OCI-LY7 (cell line): ENCODE results near the gene SNTB2.

Experiments
- EZH2phosphoT487 ChIP-seq: fragments of 200-600 bp; sonication (generic); IDR thresholded peaks from 2 replicates; pipeline ENCODE4 v1.6.1; 2018; ENCODE audit warnings: low read depth, borderline replicate concordance, mild to moderate bottlenecking, mixed run types, antibody characterized with exemption, low read length, moderate library complexity, mixed read lengths
- TF ChIP-seq, protein P1 (sequence below): fragments of 200-600 bp; sonication (generic); conservative IDR thresholded peaks from 2 replicates; pipeline ENCODE4 v1.5.1; 2014; ENCODE audit warnings: mild to moderate bottlenecking, antibody characterized with exemption, low read length, moderate library complexity, mixed read lengths

DNA sequence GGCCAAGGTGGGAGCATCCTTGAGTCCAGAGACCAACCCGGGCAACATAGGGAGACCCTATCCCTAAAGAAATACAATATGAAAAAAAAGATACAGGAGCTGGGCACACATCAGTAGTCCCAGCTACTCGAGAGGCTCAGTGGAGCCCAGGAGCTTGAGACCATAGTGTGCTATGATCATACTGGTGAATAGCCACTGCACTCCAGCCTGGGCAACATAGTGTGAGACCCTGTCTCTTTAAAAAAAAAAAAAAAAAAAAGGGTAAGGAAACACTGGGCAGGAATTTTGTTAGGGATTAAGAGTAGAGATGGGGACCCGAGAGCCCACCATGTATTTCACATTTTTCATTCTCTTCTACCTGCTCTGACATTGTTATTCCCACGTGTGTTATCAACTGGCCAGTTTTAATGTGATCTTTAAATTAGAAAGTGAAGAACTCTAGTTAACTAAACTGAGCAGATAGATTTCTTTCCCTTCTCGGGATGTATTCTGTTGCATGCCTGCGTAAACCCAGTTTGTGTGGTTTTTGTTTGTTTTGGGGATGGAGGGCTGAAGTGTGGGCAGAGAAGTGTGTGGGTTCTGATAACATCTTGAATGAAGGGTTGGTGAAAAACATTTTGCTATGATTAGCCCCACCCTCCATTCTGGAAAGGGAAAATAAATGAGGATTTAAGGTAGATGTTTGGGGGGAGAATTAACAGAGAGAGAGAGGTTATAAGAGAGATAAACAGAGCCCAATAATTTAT lies 17.2 kb upstream of the SNTB2 start:
- TF ChIP-seq, protein P1, sequence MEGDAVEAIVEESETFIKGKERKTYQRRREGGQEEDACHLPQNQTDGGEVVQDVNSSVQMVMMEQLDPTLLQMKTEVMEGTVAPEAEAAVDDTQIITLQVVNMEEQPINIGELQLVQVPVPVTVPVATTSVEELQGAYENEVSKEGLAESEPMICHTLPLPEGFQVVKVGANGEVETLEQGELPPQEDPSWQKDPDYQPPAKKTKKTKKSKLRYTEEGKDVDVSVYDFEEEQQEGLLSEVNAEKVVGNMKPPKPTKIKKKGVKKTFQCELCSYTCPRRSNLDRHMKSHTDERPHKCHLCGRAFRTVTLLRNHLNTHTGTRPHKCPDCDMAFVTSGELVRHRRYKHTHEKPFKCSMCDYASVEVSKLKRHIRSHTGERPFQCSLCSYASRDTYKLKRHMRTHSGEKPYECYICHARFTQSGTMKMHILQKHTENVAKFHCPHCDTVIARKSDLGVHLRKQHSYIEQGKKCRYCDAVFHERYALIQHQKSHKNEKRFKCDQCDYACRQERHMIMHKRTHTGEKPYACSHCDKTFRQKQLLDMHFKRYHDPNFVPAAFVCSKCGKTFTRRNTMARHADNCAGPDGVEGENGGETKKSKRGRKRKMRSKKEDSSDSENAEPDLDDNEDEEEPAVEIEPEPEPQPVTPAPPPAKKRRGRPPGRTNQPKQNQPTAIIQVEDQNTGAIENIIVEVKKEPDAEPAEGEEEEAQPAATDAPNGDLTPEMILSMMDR = no peak
- no peak for TF ChIP-seq EZH2phosphoT487
